EL (cell line): ENCODE results near the gene SNAP25.

ENCODE experiments used
- DNase-seq: peaks from one replicate; pipeline ENCODE4 v3.0.0-alpha.2; 2016

Gene SNAP25

DNA sequence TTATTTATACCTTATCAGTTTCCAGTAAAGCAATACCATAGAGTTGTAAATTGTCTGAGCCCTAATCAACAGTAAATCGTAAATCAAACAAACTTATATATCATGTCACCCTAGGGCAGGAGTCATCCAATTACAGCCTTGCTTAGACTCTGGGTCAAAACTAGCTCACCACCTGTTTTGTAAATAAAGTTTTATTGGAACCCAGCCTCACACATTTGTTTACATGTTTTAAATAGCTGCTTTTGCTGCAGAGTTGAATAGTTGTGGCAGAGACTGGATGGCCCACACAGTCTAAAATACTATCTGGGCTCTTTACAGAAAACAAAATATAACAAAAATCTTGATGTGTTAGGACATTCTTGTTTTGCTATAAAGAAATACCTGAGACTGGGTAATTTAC, 121.0 kb downstream of the SNAP25 start:
- no peak for DNase-seq

DNA sequence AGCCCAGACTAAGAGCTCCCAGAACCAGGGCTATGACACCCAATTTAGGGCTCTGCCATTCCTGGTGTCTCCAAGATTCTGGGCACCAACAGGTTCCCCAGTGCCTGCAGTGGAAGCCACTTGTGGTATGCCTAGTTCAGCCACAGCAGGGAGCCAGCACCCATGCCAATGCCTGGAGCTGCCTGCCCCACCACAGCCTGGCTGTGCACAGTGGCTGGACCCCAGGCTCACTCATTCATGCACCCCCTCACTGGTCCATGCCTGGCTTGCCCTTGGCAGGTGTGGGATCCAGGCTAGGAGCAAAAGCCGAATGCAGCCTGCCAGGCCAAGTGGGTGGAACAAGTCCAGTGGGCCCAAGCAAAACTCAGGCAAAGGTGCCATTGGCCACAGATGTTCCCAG, 123.5 kb downstream of the SNAP25 start:
- DNase-seq = no peak

DNA sequence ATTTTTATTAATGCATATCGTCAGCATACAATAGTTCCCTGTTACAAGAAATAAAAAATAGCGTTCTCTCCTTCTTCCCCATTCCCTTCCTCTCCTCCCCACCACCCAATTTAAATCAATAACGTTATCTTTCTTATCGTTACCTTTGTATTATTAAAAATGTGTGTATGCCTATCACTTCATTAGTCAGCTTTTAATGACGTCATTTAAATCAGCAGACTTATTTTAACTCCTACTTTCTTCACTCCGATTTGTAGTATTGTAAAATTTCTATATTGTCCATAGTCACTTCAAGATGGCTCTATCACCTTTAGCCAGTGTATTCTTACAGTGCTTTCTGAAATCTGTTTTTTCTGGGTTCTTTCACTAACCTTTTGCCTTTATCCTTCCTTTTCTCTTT, 126.3 kb downstream of the SNAP25 start:
- DNase-seq = no peak

DNA sequence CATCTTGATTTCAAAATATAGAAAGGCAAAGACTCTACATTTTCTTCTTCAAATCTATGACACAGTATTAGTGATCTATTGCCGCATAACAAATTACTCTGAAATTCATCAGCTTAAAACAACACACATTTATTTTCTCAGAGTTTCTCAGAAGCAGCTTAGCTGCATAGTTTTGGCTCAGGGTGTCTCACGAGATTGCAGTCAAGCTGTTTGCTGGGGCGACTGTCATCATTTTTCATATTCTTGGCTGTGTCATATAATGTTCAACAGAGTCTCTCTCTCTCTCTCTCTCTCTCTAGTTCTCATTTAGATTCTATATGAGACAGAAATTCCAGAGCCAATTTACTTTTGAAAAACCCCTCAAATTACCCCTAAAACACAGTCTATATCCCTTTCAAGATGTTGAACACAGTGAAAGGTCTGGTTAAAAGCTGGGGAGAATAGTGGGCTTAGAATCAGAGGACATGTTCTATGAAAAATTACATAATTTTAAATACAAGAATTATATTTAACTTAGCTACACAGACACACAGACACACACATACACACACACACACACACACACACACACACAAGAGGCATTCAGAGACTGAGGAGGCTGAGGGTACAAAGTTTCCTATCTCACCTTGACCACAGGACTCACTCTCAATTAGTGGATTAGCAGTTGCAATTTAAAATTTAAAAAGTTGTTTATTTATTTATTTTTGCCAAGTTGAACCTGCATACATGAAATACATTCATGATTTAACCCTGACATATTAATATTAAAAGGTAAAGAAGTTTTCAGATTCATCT, 128.7 kb downstream of the SNAP25 start:
- DNase-seq = no peak

GRCh38 chr20:10349118-10349517, 130.5 kb downstream of the SNAP25 start:
- no peak for DNase-seq

DNA sequence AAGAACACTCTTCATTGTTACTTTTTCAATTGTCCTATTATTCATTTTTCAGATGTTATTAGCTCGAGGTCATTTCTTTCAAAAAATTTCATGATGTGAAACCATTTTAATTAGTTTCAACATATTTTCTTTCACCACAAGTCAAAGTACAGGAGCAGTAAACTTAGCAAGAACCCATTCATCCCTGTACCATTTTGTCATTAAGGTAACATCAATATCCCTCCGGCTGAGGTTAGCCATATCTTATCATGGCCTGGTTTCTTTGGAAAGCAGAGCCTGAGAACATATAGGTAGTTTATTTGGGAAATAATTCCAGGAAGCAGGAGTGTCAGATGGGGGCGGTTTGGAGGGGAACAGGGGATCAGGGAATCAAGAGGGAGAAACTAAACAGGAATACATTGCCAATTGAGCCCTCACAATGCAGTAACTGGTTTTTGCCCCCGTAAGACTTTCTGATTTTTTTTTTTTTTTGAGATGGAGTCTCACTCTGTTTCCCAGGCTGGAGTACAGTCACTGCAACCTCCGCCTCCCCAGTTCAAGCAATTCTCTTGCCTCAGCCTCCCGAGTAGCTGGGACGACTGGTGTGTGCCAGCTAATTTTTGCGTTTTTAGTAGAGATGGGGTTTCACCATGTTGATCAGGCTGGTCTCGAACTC, 131.7 kb downstream of the SNAP25 start:
- no peak for DNase-seq

DNA sequence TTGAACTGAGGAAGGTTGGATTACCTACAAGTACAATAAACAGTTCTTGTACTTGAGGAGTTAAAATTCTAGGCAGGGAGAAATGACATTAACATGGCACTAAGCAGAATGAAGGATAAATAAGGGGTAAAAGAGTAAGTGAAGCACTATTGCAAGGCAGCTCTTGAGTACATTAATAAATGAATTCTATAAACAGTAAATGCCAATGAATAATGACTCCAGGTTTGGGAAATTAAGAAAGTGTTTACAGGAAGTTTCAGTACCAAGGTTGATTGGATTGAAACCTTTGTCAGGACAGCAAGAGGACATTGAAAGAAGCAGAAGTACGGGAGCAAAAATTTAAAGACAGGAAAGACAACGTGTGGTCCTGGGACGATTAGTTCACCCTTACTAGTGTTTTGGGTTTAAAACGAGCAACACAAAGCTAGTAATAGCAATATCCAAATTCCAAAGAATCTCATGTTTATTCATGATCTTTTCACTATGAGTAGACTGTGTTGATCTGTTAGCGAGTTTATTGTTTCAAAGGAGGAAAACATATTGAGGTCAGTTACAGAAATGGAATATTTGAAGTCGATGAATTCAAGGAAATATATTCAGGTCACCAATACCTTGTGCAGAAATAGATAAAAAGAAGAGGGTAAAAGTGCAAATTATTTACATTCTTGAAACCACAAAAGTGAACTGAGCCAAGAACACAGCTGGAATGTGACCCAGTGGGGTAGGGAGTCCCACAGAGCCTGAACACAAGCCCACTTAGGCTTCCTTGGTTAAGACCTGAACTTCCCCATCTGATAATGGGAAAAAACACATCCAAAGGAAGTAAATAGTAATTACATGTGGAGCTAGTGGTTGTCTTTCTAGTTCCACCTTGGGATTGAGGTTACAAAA, 134.5 kb downstream of the SNAP25 start:
- peak; percentile 14 for DNase-seq

- DNase-seq = no peak
Observed at GRCh38 chr20:10356628-10357027, 138.0 kb downstream of the SNAP25 start.
